NCI-H1105 (cell line): Measurements from ENCODE around the gene DPT.

ENCODE experiments used
- DNase-seq: peaks from one replicate; lab custom pipeline; 2025; lab: John Stamatoyannopoulos, UW

DPT gene

DNA sequence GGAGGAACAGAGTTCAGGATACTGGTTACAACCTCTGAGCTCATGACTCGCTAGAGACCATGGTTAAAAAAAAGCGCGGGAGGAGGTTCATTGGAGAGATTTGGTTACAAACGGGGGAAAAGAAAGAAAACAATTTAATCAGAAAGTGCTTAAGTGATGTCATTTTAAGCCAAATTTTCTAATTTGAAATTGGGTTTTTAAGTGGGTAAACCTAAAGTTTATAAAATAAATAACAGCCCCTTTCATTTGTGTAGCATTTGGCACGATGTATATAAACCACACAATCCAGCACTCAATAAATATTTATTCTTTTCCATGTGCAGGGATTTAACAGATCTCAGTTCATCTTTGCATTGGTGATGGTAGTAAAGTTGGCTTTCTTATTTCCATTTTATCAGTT is 7.0 kb upstream of the DPT start:
- DNase-seq: no peak

DNA sequence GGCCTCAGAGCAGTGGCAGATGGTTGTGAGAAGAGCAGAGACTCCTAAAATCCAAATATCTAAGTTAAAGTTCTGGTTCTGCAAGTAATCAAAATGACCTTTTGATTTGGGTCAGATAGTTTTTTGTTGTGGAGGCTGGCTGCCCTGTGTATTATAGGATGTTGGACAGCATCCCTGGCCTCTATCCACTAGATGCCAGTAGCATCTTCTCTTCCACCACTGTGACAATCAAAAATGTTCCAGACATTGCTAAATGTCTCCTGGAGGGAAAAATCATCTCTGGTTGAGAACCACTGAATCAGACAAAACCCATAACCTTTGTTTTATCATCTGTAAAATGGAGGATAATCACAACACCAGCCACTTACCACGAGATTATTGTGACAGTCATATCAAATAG is 5.9 kb upstream of the DPT start:
- DNase-seq: no peak

- DNase-seq: no peak
These were observed 5.3 kb upstream of the DPT start for GRCh38 chr1:168734271-168734670.

DNA sequence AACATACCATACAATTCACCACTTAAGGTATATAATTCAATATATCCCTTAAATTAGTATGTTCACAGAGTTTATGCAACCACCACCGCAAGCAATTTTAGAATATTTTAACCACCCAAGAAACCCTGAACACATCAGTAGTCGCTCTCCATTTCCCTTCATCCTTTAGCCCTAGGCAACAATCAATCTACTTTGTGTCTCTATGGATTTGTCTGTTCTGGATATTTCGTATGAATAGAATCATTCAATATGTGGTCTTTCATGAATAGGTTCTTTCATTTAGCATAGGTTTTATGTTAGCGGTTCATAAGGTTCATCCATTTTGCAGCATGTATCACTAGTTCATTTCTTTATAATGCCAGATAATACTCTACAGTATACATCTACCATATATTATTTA is 4.2 kb upstream of the DPT start:
- no peak for DNase-seq

DNA sequence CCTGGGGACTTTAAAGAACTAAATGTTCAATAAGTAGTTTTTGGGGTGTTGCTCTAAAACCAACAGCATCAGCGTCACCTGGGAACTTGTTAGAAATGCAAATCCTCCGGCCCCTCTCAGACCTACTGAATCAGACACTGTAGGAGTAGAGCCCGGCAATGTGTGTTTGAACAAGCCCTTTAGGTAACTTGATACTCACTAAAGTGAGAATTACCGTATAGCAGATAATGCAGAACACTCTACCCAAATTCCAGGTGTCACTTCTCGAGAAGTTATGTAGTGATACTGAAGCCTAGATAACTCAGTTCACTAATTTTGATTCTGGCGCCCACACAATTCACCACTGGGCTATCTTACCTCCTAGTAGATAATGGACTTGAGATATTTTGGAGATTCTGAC is 3.7 kb upstream of the DPT start:
- DNase-seq: no peak

GRCh38 chr1:168731244-168731953 is 2.4 kb upstream of the DPT start:
- DNase-seq: no peak

DNA sequence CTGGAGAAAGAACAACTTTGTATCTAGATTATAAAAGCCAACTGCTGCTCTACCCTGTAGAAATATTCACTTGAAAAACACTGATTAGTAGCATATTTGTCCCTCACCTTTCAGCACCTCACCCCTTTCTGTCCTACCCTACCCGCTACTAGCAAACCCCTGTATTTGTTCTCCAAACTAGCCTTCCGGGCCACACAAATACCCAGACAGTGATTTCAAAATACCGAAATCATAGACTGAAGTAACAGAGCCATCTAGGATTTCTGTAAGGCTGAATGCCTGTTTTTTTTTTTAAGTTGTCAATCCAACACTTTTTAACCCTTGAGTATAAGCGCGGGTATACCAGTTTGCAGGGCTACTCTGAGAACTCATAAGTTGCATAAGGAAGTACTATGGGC is 398 bp upstream of the DPT start:
- no peak for DNase-seq

DNA sequence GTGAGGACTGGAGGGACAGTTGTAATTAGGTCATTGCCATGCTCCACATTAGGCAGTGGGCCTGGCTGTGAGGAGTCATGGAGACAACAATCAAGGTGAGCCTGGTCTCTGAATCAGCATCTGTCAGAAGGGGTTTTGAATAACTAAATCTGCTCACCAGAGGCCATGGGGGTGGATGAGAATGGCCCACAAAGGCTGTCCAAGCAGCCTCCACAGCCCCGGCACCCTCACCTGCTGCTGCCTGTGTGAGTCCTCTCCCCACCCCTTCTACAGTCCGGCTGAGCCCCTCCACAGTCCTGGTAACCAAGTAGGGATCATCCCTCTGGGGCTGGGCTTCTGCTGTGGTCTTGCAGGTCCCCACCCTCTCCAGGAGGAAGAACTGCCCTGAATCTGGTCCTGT is 2.3 kb downstream of the DPT start:
- DNase-seq: no peak

GRCh38 chr1:168726281-168726680 is 2.7 kb downstream of the DPT start:
- DNase-seq: no peak

DNA sequence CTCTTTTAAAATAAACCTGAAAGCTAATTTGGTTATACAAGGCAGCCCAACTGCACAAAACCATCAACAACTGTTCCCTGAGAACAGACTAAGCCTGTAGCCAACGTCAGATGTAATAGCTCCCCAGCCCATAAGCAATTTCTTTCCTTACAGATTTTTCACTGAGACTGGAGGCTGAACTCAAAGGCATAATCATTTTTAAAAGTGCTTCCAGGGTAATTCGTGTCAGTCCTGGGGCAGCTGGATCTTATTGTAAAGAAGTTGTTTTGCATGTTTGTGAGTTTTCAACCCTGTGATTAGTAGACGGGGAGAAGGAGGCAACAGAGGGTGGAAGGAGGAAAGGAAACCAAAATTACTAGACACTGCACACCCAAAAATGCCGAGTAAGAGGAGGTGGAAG is 3.2 kb downstream of the DPT start:
- no peak for DNase-seq

DNA sequence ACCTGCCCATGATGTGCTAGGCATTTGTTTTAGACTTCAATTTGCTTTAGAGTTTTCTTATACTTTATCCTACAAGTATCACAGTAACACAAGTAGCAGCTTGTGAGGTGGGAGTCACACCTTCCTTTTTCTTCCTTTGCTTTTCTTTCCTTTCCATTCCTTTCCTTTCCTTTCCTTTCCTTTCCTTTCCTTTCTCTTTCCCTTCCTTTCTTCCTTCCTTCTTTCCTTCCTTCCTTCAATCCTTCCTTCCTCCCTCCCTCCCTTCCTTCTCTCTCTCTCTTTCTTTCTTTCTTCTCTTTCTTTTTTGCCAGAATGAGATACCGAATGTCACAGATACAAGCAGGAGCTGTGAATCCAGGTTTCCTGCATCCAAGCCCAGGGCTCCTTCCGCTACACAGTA is 3.9 kb downstream of the DPT start:
- DNase-seq: no peak

- DNase-seq: no peak
These were observed 6.0 kb downstream of the DPT start for GRCh38 chr1:168723000-168723399.

GRCh38 chr1:168720839-168721238 is 8.2 kb downstream of the DPT start:
- no peak for DNase-seq

- no peak for DNase-seq
These were observed 9.5 kb downstream of the DPT start for GRCh38 chr1:168719306-168720111.

DNA sequence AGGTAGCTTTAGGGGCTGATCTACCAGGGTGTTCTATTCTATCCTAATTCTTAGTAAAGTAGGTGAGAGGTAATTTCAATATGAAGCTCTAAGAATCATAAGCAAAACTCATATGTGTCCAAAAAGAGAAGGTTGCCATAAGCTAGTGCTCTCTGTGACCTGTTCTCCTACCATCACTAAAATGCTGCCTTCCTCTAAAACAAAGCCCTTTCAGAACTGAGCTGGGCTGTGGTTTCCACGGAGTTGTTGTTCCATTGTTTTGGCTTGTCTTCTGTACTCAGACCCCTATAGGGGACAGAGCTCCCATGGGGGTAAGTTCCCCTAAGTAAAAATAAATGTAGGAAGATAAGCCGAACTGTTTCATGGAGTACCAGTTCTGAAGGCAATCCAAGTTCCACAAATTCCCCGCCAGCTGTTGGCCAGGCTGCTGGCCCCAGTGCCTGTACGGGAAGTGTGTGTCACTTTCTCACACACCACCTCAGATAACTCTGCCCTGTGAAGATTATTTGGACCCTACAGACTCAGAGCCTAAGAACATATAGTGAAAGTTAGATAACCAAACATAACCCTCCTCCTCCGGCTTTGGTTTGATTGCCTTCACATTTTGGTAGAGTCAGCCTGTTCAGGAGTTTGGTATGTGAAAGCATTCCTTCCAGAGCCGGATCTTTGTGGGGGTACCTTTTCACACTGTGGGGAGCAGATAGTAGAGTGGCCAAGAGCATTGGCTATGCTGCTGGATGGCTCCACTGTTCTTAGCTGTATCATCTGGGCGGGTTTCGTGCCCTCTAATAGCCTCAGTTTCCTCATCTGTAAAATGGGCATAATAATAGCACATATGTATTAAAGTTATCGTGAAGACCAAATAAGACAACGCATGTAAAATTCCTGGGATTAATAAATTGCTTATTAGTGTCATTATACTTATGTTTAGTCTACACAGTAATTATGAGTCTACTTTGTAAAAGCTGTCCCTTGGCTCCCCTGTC is 10.8 kb downstream of the DPT start:
- no peak for DNase-seq

GRCh38 chr1:168714012-168714411 is 15.0 kb downstream of the DPT start:
- no peak for DNase-seq

- DNase-seq: no peak
These were observed 19.3 kb downstream of the DPT start for GRCh38 chr1:168709405-168710363.

DNA sequence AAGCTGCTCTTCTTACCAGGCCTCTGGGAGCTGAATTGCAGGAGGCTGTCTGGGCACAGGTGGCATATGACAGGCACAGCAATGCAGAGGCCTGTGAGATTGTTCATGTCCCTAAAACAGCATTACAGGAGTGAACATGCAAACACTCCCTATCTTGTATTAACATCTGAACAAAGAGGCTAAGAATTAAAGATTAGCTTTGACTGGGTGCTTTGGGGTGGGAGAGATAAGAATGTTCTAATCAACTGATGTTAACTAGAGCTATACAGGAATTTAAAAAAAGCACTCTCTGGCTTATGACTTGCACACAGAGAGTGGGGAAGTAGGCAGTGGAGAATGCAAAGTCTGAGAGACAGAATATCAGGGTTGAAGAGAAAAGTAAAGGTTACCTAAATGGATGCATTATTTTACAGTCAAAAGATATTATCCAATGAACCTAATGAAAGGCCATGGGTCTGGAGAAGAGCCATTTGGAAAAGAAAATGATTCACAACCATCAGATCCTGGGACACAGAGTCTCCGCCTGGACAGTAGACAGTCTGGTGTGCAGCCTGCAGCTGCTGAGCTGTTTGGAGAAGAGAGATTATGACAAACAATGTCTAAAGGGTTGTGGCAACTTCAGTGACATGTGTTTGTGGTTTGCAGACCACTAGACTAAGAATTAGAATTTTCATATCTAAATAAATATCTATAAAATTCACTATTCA is 20.2 kb downstream of the DPT start:
- DNase-seq: no peak

- DNase-seq: no peak
These were observed 22.5 kb downstream of the DPT start for GRCh38 chr1:168706391-168706992.

GRCh38 chr1:168700575-168701268 is 28.3 kb downstream of the DPT start:
- no peak for DNase-seq
